Neural crest cell (in vitro differentiated cells): ENCODE measurements around the gene MT1E. TPM values are rescaled to one million over a fixed set of nuclear protein-coding genes. Genes with fewer than 3 reads are reported as not detected.
A peak's percentile ranks its signal among the peaks of the same experiment; 100 is the strongest.

ENCODE experiments used
- DNase-seq: peaks from one replicate; pipeline ENCODE4 v3.0.0; 2021; ENCODE audit warnings: low read depth, mixed read lengths, low spot score
- H3K27ac Mint-ChIP-seq: one replicate; pipeline ENCODE4 v1.8.0; 2021; ENCODE audit warnings: mild to moderate bottlenecking, mixed read lengths; ENCODE audit not compliant: unreplicated experiment
- H3K27me3 Mint-ChIP-seq: 2 replicates; pipeline ENCODE4 v1.8.0; 2021; ENCODE audit warnings: low read depth, mild to moderate bottlenecking, mixed read lengths
- H3K36me3 Mint-ChIP-seq: 2 replicates; pipeline ENCODE4 v1.8.0; 2021; ENCODE audit warnings: low read depth, mild to moderate bottlenecking, mixed read lengths
- H3K4me1 Mint-ChIP-seq: 2 replicates; pipeline ENCODE4 v1.8.0; 2021; ENCODE audit warnings: mixed read lengths
- H3K4me3 Mint-ChIP-seq: one replicate; pipeline ENCODE4 v1.8.0; 2021; ENCODE audit warnings: mild to moderate bottlenecking, mixed read lengths
- H3K9me3 Mint-ChIP-seq: 2 replicates; pipeline ENCODE4 v1.8.0; 2021; ENCODE audit warnings: mixed read lengths
- total RNA-seq: library from RNA; stranded (reverse); gene quantifications from 2 replicates; pipeline ENCODE4 v1.2.1, GENCODE V29; 2021
- TF ChIP-seq, protein P1 (sequence below): fragments of 200-600 bp; sonication (generic); conservative IDR thresholded peaks from 2 replicates; pipeline ENCODE4 v1.5.0; 2021; ENCODE audit warnings: antibody characterized with exemption, mild to moderate bottlenecking

The MT1E gene
- total RNA-seq, 1 donor from 2014 or later = 0.49 TPM

GRCh38 chr16:56639045-56639444 lies 13.5 kb downstream of the MT1E start:
- DNase-seq = no peak
- H3K9me3 Mint-ChIP-seq = no peaks in the 10 kb centered on the region
- no peak overlapping the region for H3K4me3 Mint-ChIP-seq
- H3K27me3 Mint-ChIP-seq = peaks cover 99% of the 10 kb centered on the region
- peaks cover 6% of the 10 kb centered on the region for H3K4me1 Mint-ChIP-seq
- H3K36me3 Mint-ChIP-seq = no peaks in the 10 kb centered on the region
- H3K27ac Mint-ChIP-seq = no peak overlapping the region
- TF ChIP-seq, protein P1, sequence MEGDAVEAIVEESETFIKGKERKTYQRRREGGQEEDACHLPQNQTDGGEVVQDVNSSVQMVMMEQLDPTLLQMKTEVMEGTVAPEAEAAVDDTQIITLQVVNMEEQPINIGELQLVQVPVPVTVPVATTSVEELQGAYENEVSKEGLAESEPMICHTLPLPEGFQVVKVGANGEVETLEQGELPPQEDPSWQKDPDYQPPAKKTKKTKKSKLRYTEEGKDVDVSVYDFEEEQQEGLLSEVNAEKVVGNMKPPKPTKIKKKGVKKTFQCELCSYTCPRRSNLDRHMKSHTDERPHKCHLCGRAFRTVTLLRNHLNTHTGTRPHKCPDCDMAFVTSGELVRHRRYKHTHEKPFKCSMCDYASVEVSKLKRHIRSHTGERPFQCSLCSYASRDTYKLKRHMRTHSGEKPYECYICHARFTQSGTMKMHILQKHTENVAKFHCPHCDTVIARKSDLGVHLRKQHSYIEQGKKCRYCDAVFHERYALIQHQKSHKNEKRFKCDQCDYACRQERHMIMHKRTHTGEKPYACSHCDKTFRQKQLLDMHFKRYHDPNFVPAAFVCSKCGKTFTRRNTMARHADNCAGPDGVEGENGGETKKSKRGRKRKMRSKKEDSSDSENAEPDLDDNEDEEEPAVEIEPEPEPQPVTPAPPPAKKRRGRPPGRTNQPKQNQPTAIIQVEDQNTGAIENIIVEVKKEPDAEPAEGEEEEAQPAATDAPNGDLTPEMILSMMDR = no peak

- peaks cover 99% of the 10 kb centered on the region for H3K27me3 Mint-ChIP-seq
- DNase-seq = no peak
- TF ChIP-seq, protein P1 = no peak
Observed at GRCh38 chr16:56640076-56640475, 14.5 kb downstream of the MT1E start.

GRCh38 chr16:56641166-56641565 lies 15.6 kb downstream of the MT1E start:
- no peaks in the 10 kb centered on the region for H3K9me3 Mint-ChIP-seq
- TF ChIP-seq, protein P1 = no peak
- peaks cover 100% of the 10 kb centered on the region for H3K27me3 Mint-ChIP-seq
- H3K4me1 Mint-ChIP-seq = peaks cover 6% of the 10 kb centered on the region
- no peak overlapping the region for H3K4me3 Mint-ChIP-seq
- no peaks in the 10 kb centered on the region for H3K36me3 Mint-ChIP-seq
- no peak for DNase-seq
- H3K27ac Mint-ChIP-seq = no peak overlapping the region

More at GRCh38 chr16:56640076-56640475, 14.5 kb downstream of the MT1E start:
- peaks cover 6% of the 10 kb centered on the region for H3K4me1 Mint-ChIP-seq
- H3K36me3 Mint-ChIP-seq = no peaks in the 10 kb centered on the region
- no peak overlapping the region for H3K27ac Mint-ChIP-seq
- H3K9me3 Mint-ChIP-seq = no peaks in the 10 kb centered on the region
- no peak overlapping the region for H3K4me3 Mint-ChIP-seq

- no peak overlapping the region for H3K4me3 Mint-ChIP-seq
- no peak for DNase-seq
Observed at GRCh38 chr16:56643080-56643778, 17.6 kb downstream of the MT1E start.

GRCh38 chr16:56643833-56644232 lies 18.3 kb downstream of the MT1E start:
- Mint-ChIP-seq H3K36me3 (no peaks in the 10 kb centered on the region), H3K4me1 (no peaks in the 10 kb centered on the region), H3K27ac (no peak overlapping the region), H3K9me3 (no peaks in the 10 kb centered on the region), H3K27me3 (peaks cover 99% of the 10 kb centered on the region), H3K4me3 (no peak overlapping the region)
- DNase-seq = no peak
- TF ChIP-seq, protein P1 = peak; percentile 2

More at GRCh38 chr16:56643080-56643778, 17.6 kb downstream of the MT1E start:
- Mint-ChIP-seq H3K36me3 (no peaks in the 10 kb centered on the region), H3K9me3 (no peaks in the 10 kb centered on the region), H3K27me3 (peaks cover 99% of the 10 kb centered on the region), H3K27ac (no peak overlapping the region), H3K4me1 (no peaks in the 10 kb centered on the region)
- TF ChIP-seq, protein P1 = peak; percentile 35
